ENCODE results near the gene MCUR1.

- TF ChIP-seq CC2D1A (CRISPR knock-in tag; IDR thresholded peaks at IDR 0.05): no peak
- TF ChIP-seq MNT (IDR thresholded peaks at IDR 0.05): no peak
- TF ChIP-seq CHD2 (IDR thresholded peaks at IDR 0.05; ENCODE audit: low read depth, low read length): no peak
- no peak for TF ChIP-seq ZNF550 (CRISPR knock-in tag; IDR thresholded peaks at IDR 0.05; ENCODE audit: borderline replicate concordance)
- no peak for TF ChIP-seq SMC3 (IDR thresholded peaks at IDR 0.05; ENCODE audit: low read length)
- no peak for TF ChIP-seq CHD4 (IDR thresholded peaks at IDR 0.05; ENCODE audit: borderline replicate concordance, low read length)
- TF ChIP-seq ZC3H4 (CRISPR knock-in tag; IDR thresholded peaks at IDR 0.05; ENCODE audit: borderline replicate concordance): no peak
- TF ChIP-seq IKZF1 (IDR thresholded peaks at IDR 0.05): no peak
- TF ChIP-seq ZEB1 (IDR thresholded peaks at IDR 0.05; ENCODE audit: insufficient replicate concordance, low read depth): no peak
- TF ChIP-seq BHLHE40 (IDR thresholded peaks at IDR 0.05; ENCODE audit: low read length): no peak
Measured at GRCh38 chr6:13814938-13815575, 700 bp upstream of the MCUR1 start.

Data from HepG2 (cell line).